ENCODE data around the gene RASA3. TPM values are rescaled to one million over a fixed set of nuclear protein-coding genes. Genes with fewer than 3 reads are reported as not detected.

RASA3 gene
- total and polyA plus RNA-seq, 2 donors (not counting 3 experiments of a cell fraction or from before 2014, with no cell fraction given): 26.5 to 53.8 TPM

- H3K4me2 ChIP-seq (ENCODE audit: insufficient read depth, low read length): no peak overlapping the region
- intact Hi-C loops (cut with micrococcal nuclease): no loop called here
- H3K79me2 ChIP-seq (ENCODE audit: control insufficient read depth, insufficient read depth, low read length): peaks cover 5% of the 10 kb centered on the region
- H2AFZ ChIP-seq (ENCODE audit: low read depth, low read length): no peak overlapping the region
- TF ChIP-seq JUN (IDR thresholded peaks at IDR 0.05; ENCODE audit: borderline replicate concordance, insufficient read depth, insufficient read length, low read depth) (no peak), POLR2AphosphoS5 (IDR thresholded peaks at IDR 0.05; ENCODE audit: insufficient read depth, low read depth, low read length) (no peak), MAX (IDR thresholded peaks at IDR 0.05; ENCODE audit: insufficient read depth, insufficient read length) (no peak), EZH2 (IDR thresholded peaks at IDR 0.05; ENCODE audit: borderline replicate concordance, low read depth, low read length, severe bottlenecking) (no peak), MYC (IDR thresholded peaks at IDR 0.05; ENCODE audit: low read depth, low read length) (no peak), POLR2A (IDR thresholded peaks at IDR 0.05; ENCODE audit: low read depth, low read length) (no peak), GATA2 (IDR thresholded peaks at IDR 0.05; ENCODE audit: insufficient read depth, insufficient read length, low read depth, low read length) (no peak), CTCF (IDR thresholded peaks at IDR 0.05; ENCODE audit: extremely low read depth in 1 of 2, insufficient read depth in 1 of 2, low read depth in 1 of 2, low read length in 2 of 2) (no peak), FOS (IDR thresholded peaks at IDR 0.05; ENCODE audit: borderline replicate concordance, insufficient read depth, low read length) (no peak)
- no TSS peak for BruUV-seq (replicated peaks)
- H3K27me3 ChIP-seq (ENCODE audit: control insufficient read depth in 2 of 2, insufficient read depth in 2 of 2, low read length in 2 of 2): no peaks in the 10 kb centered on the region
- FAIRE-seq (no peak), DNase-seq (ENCODE audit: low read depth, low spot score) (no peak)
- peaks cover 16% of the 10 kb centered on the region for H3K4me1 ChIP-seq (ENCODE audit: control insufficient read depth, extremely low read depth, insufficient read depth, low read length)
- H3K4me3 ChIP-seq (replicated peaks in 1 of 3; ENCODE audit: insufficient read depth in 1 of 3, low read depth in 1 of 3, low read length in 3 of 3): no peak overlapping the region
- no peak overlapping the region for H3K27ac ChIP-seq (ENCODE audit: insufficient read depth, low read depth, low read length)
- POLR2A ChIA-PET: no interaction called here
- CTCF ChIA-PET: no interaction called here
- H3K36me3 ChIP-seq (ENCODE audit: control insufficient read depth in 2 of 2, extremely low read depth in 1 of 2, insufficient read depth in 2 of 2, low read length in 2 of 2): peaks cover 3 to 49% of the 10 kb centered on the region in 2 experiments
- no peaks in the 10 kb centered on the region for H4K20me1 ChIP-seq (replicated peaks; ENCODE audit: control insufficient read depth, extremely low read depth, insufficient read depth, low read length)
- dilution Hi-C loops (cut with MboI; ENCODE audit: extremely low pct_ligation_motif_present, low sequenced_read_pairs): no loop called here
- no peak overlapping the region for H3K9ac ChIP-seq (replicated peaks; ENCODE audit: extremely low read depth, insufficient read depth, low read length)
- no peaks in the 10 kb centered on the region for H3K9me1 ChIP-seq (replicated peaks; ENCODE audit: control insufficient read depth, extremely low read depth, insufficient read depth, low read length)
- no peaks in the 10 kb centered on the region for H3K9me3 ChIP-seq (replicated peaks; ENCODE audit: control insufficient read depth, insufficient read depth, low read length)
These were observed 132.0 kb downstream of the RASA3 start for GRCh38 chr13:114000151-114001040.

All from endothelial cell of umbilical vein (primary cell).